Mesenchymal stem cell (in vitro differentiated cells and primary cell): Measurements from ENCODE around the gene RBM5.
A peak's percentile ranks its signal among the peaks of the same experiment; 100 is the strongest.

Source experiments
- DNase-seq: peaks from one replicate; pipeline ENCODE4 v3.0.0-alpha.2; 2013
- H2AFZ ChIP-seq: one replicate; pipeline ENCODE4 v1.6.1; 2013; ENCODE audit warnings: low read depth, mild to moderate bottlenecking, control low read depth, inconsistent platforms, low read length, moderate library complexity
- H2AK5ac ChIP-seq: 2 replicates; pipeline ENCODE4 v1.6.1; 2013; ENCODE audit warnings: low read length, moderate library complexity, mild to moderate bottlenecking, inconsistent platforms; ENCODE audit not compliant: severe bottlenecking
- H2BK120ac ChIP-seq: one replicate; pipeline ENCODE4 v1.6.1; 2013; ENCODE audit warnings: low read depth, mild to moderate bottlenecking, inconsistent platforms, low read length, moderate library complexity
- H2BK12ac ChIP-seq, 2 experiments: one replicate each; pipeline ENCODE4 v1.6.1; 2013; ENCODE audit warnings: inconsistent platforms in 2 of 2, low read length in 2 of 2, mild to moderate bottlenecking in 2 of 2, moderate library complexity in 2 of 2, control low read depth in 1 of 2
- H2BK15ac ChIP-seq: one replicate; pipeline ENCODE4 v1.6.1; 2013; ENCODE audit warnings: mild to moderate bottlenecking, low read depth, inconsistent platforms; ENCODE audit not compliant: poor library complexity, severe bottlenecking
- H2BK5ac ChIP-seq: 2 replicates; pipeline ENCODE4 v1.6.1; 2013; ENCODE audit warnings: low read depth, mild to moderate bottlenecking, low read length, control low read depth, inconsistent platforms; ENCODE audit not compliant: poor library complexity, severe bottlenecking
- H3K14ac ChIP-seq, 2 experiments: one replicate each; pipeline ENCODE4 v1.6.1; 2013; ENCODE audit warnings: inconsistent platforms in 2 of 2, low read length in 2 of 2, control low read depth in 1 of 2, mild to moderate bottlenecking in 1 of 2, moderate library complexity in 1 of 2
- H3K18ac ChIP-seq, 2 experiments: one replicate each; pipeline ENCODE4 v1.6.1; 2013; ENCODE audit warnings: inconsistent platforms in 2 of 2, low read length in 2 of 2, control low read depth in 1 of 2, low read depth in 1 of 2, mild to moderate bottlenecking in 1 of 2
- H3K23ac ChIP-seq, 2 experiments: one replicate each; pipeline ENCODE4 v1.6.1; 2013; ENCODE audit warnings: inconsistent platforms in 2 of 2, low read length in 2 of 2, mild to moderate bottlenecking in 2 of 2, moderate library complexity in 2 of 2, control low read depth in 1 of 2
- H3K27ac ChIP-seq: 2 replicates; pipeline ENCODE4 v1.5.1; 2013; ENCODE audit warnings: mild to moderate bottlenecking, moderate library complexity, low read length, control low read depth, inconsistent platforms; ENCODE audit not compliant: poor library complexity, severe bottlenecking
- H3K27me3 ChIP-seq, 2 experiments: 2 replicates each; pipeline versions ENCODE4 v1.6.1 to v1.7.0; 2013; ENCODE audit warnings: low read length in 2 of 2, mild to moderate bottlenecking in 2 of 2, moderate library complexity in 2 of 2, control low read depth in 1 of 2, inconsistent platforms in 1 of 2; ENCODE audit not compliant: control insufficient read depth in 1 of 2, insufficient read depth in 1 of 2
- H3K36me3 ChIP-seq, 2 experiments: 2 replicates each; pipeline versions ENCODE4 v1.6.1 to v1.7.0; 2013; ENCODE audit warnings: low read length in 2 of 2, control low read depth in 1 of 2, inconsistent platforms in 1 of 2, low read depth in 1 of 2, mild to moderate bottlenecking in 1 of 2; ENCODE audit not compliant: insufficient read depth in 2 of 2, control insufficient read depth in 1 of 2
- H3K4ac ChIP-seq, 2 experiments: one replicate each; pipeline ENCODE4 v1.6.1; 2013; ENCODE audit warnings: inconsistent platforms in 2 of 2, low read length in 2 of 2, mild to moderate bottlenecking in 2 of 2, moderate library complexity in 2 of 2, control low read depth in 1 of 2, low read depth in 1 of 2
- H3K4me1 ChIP-seq: 2 replicates; pipeline ENCODE4 v1.6.1; 2013; ENCODE audit warnings: low read depth, low read length, control low read depth; ENCODE audit not compliant: control insufficient read depth, insufficient read depth
- H3K4me2 ChIP-seq: 2 replicates; pipeline ENCODE4 v1.6.1; 2013; ENCODE audit warnings: low read length, mild to moderate bottlenecking, inconsistent platforms; ENCODE audit not compliant: poor library complexity, severe bottlenecking
- H3K4me3 ChIP-seq, 2 experiments: 2 replicates each; pipeline versions ENCODE4 v1.5.1 to v1.7.0; 2013; ENCODE audit warnings: low read length in 2 of 2, mild to moderate bottlenecking in 2 of 2, control low read depth in 1 of 2, low read depth in 1 of 2; ENCODE audit not compliant: insufficient read depth in 1 of 2
- H3K79me1 ChIP-seq: replicated peaks from 2 replicates; pipeline ENCODE4 v1.6.1; 2013; ENCODE audit warnings: mild to moderate bottlenecking, control low read depth, low read length, inconsistent platforms; ENCODE audit not compliant: poor library complexity, severe bottlenecking
- H3K9ac ChIP-seq: 2 replicates; pipeline ENCODE4 v1.7.0; 2013; ENCODE audit warnings: mild to moderate bottlenecking, low read length, moderate library complexity
- H3K9me3 ChIP-seq: 2 replicates; pipeline ENCODE4 v1.7.0; 2013; ENCODE audit warnings: mild to moderate bottlenecking, low read length; ENCODE audit not compliant: control insufficient read depth
- H4K8ac ChIP-seq: one replicate; pipeline ENCODE4 v1.6.1; 2013; ENCODE audit warnings: inconsistent platforms, mild to moderate bottlenecking, low read length, moderate library complexity
- H4K91ac ChIP-seq: one replicate; pipeline ENCODE4 v1.6.1; 2013; ENCODE audit warnings: mild to moderate bottlenecking, low read length, inconsistent platforms
- WGBS: methylation state at CpG from one replicate; pipeline ENCODE4 v1.1.7; 2013; ENCODE audit warnings: mixed read lengths; 5-methylcytosine and 5-hydroxymethylcytosine counted together

RBM5 gene

DNA sequence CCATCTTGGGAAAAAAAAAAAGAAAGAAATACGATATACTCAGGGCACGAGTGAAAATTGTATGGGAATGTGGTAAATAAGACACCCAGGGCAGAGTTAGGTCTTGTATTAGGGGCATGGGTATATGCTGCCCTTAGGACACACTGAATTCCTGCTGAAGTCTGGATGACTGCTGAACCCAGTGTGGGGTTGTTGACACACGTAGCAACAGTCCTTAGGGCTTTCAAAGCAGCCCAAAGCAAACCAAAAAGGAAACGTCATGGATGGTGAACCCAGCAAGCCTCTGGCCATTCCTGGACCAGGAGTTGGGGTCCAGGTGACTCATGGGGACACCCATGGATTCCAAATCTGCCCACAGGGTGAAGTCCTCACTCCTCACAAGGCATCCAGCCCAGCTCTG, 39.3 kb downstream of the RBM5 start:
- Histone ChIP-seq H4K8ac (no peak overlapping the region), H2AFZ (no peak overlapping the region), H3K79me1 (no peaks in the 10 kb centered on the region), H2BK5ac (no peak overlapping the region), H3K27ac (no peak overlapping the region), H3K23ac (no peak overlapping the region), H3K14ac (no peak overlapping the region), H2BK15ac (no peak overlapping the region), H2BK120ac (no peak overlapping the region), H3K4ac (no peak overlapping the region), H3K27me3 (peaks cover 11 to 53% of the 10 kb centered on the region in 2 experiments), H3K36me3 (peaks cover 0 to 5% of the 10 kb centered on the region in 2 experiments), H3K18ac (peak overlapping the region; percentile 14 to 37), H4K91ac (no peak overlapping the region), H3K4me3 (no peak overlapping the region), H3K9ac (no peak overlapping the region), H2AK5ac (no peak overlapping the region), H2BK12ac (peak overlapping the region in 1 of 2 experiments; percentile 81), H3K4me1 (peaks cover 29% of the 10 kb centered on the region), H3K4me2 (no peak overlapping the region), H3K9me3 (no peaks in the 10 kb centered on the region)
- no peak for DNase-seq
- 80% methylated on average over 4 of the region's 4 CpGs for WGBS

DNA sequence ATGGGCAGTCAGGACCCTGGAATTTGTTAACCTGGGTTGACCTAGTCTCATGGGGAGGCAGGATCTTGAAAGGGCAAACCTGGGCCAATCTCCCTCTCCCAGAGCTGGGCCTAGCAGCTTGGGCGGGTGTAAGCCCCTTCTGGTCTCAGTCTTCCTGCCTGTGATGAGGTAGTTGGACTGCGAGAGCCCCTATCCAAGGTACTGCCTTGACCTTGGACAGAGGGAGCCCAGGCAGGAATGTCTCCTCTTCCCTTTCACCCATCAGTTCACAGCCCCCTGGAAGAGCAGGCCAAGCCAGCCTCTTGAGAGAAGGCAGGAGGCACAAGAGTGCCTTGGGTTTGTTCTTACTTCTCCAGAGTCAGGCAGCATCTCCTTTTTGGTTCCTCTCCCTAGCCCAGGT, 41.7 kb downstream of the RBM5 start:
- H4K8ac ChIP-seq, result no peak overlapping the region
- no peak for DNase-seq
- H2AFZ ChIP-seq, result no peak overlapping the region
- H3K9ac ChIP-seq, result no peak overlapping the region
- no peak overlapping the region for H3K4me2 ChIP-seq
- H2AK5ac ChIP-seq, result no peak overlapping the region
- no peak overlapping the region for H2BK12ac ChIP-seq
- H3K4me3 ChIP-seq, result no peak overlapping the region
- no peaks in the 10 kb centered on the region for H3K9me3 ChIP-seq
- no peak overlapping the region for H3K27ac ChIP-seq
- H3K14ac ChIP-seq, result no peak overlapping the region
- no peak overlapping the region for H4K91ac ChIP-seq
- H2BK5ac ChIP-seq, result no peak overlapping the region
- no peaks in the 10 kb centered on the region for H3K79me1 ChIP-seq
- H2BK120ac ChIP-seq, result no peak overlapping the region
- 78% methylated on average over 2 of the region's 2 CpGs for WGBS
- no peaks in the 10 kb centered on the region for H3K36me3 ChIP-seq
- H2BK15ac ChIP-seq, result no peak overlapping the region
- H3K4me1 ChIP-seq, result peaks cover 18% of the 10 kb centered on the region
- H3K23ac ChIP-seq, result no peak overlapping the region
- H3K18ac ChIP-seq, result no peak overlapping the region
- H3K4ac ChIP-seq, result no peak overlapping the region
- H3K27me3 ChIP-seq, result peaks cover 32 to 70% of the 10 kb centered on the region in 2 experiments

DNA sequence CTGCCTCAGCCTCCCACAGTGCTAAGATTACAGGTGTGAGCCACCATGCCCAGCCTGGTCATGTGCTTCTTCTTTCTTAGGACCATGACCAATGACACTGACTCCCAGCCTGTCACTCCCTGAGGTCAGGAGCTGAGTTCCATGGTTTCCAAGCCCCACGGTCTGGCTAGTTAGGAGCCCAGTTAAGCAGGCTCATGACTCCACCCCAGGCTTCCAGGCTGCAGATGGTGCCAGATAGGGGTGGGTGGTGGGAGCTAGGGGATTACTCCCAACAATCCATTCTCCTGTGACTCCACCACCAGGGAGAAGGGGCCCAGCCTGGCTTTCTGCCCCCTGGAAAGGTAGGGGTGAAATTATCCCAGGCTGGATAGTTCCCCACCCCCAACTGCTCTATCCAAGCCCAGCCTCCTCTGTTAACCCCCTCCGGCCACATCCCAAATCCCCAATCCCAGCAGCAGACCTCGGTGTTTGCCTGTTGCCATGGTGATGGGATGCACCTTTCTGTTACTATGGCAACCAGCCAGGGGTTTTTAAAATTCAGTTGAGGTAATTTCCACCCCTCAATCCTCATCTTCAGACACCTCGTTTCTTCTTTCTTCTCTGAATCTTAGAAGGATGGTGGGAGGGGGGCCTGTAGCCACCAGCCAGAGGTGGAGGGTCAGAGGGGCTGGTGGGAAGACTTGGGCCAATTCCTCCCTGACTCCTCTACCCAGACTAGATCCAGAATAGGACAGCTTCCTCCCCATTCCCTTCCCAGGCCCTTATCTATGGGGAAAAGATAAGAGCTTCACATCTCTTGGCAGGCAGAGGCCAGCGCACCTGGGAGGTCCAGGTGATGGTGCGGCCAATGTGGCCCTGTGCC, 43.9 kb downstream of the RBM5 start:
- peaks cover 35 to 66% of the 10 kb centered on the region in 2 experiments for H3K27me3 ChIP-seq
- peak overlapping the region in 1 of 2 experiments; percentile 39 for H3K14ac ChIP-seq

DNA sequence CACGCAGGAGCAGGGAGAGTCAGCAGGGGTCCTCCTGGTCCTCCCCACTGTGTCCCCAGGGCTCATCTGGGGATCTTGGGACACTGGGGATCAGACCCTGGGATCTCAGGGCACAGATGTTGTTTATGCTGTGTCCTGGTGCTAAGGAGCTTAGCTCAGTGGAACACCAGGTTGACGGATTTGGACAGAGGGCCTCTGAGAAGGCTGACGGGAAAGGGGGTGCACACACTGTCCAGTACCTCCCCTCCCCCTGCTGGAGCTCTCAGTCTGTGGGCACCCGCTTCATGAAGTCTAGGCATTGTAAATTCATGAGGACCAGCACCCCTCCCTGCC, 44.5 kb downstream of the RBM5 start:
- Histone ChIP-seq H2BK12ac (no peak overlapping the region), H4K91ac (no peak overlapping the region), H2AFZ (no peak overlapping the region), H2AK5ac (no peak overlapping the region), H3K4me2 (no peak overlapping the region), H3K9ac (no peak overlapping the region), H2BK120ac (no peak overlapping the region), H3K23ac (no peak overlapping the region), H3K27ac (no peak overlapping the region), H2BK5ac (no peak overlapping the region), H3K14ac (no peak overlapping the region), H3K36me3 (no peaks in the 10 kb centered on the region), H3K9me3 (no peaks in the 10 kb centered on the region), H3K4me1 (peaks cover 16% of the 10 kb centered on the region), H3K4ac (no peak overlapping the region), H3K18ac (no peak overlapping the region), H2BK15ac (no peak overlapping the region), H3K4me3 (no peak overlapping the region), H3K79me1 (no peaks in the 10 kb centered on the region), H4K8ac (no peak overlapping the region), H3K27me3 (peaks cover 35 to 66% of the 10 kb centered on the region in 2 experiments)
- no peak for DNase-seq
- 69% methylated on average over 4 of the region's 4 CpGs for WGBS

More for the DNA sequence above, 43.9 kb downstream of the RBM5 start:
- DNase-seq, result no peak
- no peaks in the 10 kb centered on the region for H3K36me3 ChIP-seq
- peaks cover 12% of the 10 kb centered on the region for H3K4me1 ChIP-seq
- H4K8ac ChIP-seq, result no peak overlapping the region
- peak overlapping the region in 1 of 2 experiments; percentile 56 for H2BK12ac ChIP-seq
- H3K4me3 ChIP-seq, result no peak overlapping the region
- no peak overlapping the region for H4K91ac ChIP-seq
- 47% methylated on average over 3 of the region's 6 CpGs for WGBS
- H3K27ac ChIP-seq, result no peak overlapping the region
- H3K23ac ChIP-seq, result no peak overlapping the region
- no peaks in the 10 kb centered on the region for H3K79me1 ChIP-seq
- no peak overlapping the region for H3K4ac ChIP-seq
- H3K18ac ChIP-seq, result no peak overlapping the region
- H3K9me3 ChIP-seq, result no peaks in the 10 kb centered on the region
- no peak overlapping the region for H3K9ac ChIP-seq
- H2AK5ac ChIP-seq, result no peak overlapping the region
- no peak overlapping the region for H2BK15ac ChIP-seq
- H2AFZ ChIP-seq, result no peak overlapping the region
- H2BK120ac ChIP-seq, result no peak overlapping the region
- H2BK5ac ChIP-seq, result no peak overlapping the region
- H3K4me2 ChIP-seq, result no peak overlapping the region
